ENCODE results near the gene TK1. TPM values are rescaled to one million over a fixed set of nuclear protein-coding genes. Genes with fewer than 3 reads are reported as not detected.

TK1 gene
- total and polyA plus RNA-seq, 7 donors, result 0.83 to 74.6 (median 6.9) TPM

DNA sequence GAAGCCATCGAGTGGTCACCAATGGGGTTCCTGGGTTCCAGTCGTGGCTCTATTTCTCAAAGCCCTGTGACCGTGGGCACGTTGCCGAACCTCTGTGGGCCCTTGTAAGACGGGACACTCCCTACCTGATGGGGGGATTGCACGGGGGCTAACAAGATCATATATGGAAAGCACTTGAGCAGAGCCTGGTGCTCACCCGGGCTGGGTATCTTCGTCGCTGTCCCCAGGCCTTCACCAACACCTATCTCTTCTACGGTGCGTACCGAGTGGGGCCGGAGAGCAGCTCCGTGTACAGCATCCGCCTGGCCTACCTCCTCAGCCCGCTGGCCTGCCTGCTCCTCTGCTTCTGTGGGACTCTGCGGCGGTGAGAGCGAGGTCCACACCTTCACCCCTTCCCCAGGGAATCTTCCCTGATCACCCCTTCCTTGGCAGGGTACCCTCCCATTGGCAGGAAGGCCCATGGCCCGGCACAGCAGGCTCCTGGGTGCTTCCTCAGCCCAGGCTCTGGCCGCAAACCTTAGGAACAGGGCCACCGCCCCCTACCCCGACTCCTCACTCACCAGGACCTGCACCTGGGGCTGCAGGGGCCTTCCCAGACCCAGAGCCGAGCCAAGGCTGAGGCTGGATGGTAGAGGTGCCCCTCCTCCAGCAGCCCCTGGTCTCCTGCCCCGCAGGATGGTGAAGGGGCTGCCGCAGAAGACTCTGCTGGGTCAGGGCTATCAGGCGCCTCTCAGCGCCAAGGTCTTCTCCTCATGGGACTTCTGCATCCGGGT lies 53.5 kb downstream of the TK1 start:
- H3K4me3 ChIP-seq, result no peak overlapping the region
- DNase-seq, result no peak
- WGBS, 2 donors, result 76 to 89% methylated on average over 30 of the region's 30 CpGs
- TF ChIP-seq POLR2A (IDR thresholded peaks at IDR 0.05), result no peak
- no peak for TF ChIP-seq EP300 (IDR thresholded peaks at IDR 0.05)
- no peak for TF ChIP-seq POLR2AphosphoS5 (IDR thresholded peaks at IDR 0.05)
- TF ChIP-seq, protein P1, sequence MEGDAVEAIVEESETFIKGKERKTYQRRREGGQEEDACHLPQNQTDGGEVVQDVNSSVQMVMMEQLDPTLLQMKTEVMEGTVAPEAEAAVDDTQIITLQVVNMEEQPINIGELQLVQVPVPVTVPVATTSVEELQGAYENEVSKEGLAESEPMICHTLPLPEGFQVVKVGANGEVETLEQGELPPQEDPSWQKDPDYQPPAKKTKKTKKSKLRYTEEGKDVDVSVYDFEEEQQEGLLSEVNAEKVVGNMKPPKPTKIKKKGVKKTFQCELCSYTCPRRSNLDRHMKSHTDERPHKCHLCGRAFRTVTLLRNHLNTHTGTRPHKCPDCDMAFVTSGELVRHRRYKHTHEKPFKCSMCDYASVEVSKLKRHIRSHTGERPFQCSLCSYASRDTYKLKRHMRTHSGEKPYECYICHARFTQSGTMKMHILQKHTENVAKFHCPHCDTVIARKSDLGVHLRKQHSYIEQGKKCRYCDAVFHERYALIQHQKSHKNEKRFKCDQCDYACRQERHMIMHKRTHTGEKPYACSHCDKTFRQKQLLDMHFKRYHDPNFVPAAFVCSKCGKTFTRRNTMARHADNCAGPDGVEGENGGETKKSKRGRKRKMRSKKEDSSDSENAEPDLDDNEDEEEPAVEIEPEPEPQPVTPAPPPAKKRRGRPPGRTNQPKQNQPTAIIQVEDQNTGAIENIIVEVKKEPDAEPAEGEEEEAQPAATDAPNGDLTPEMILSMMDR (IDR thresholded peaks at IDR 0.05), result no peak
- no peak overlapping the region for H3K27ac ChIP-seq
- H3K9me3 ChIP-seq, result no peaks in the 10 kb centered on the region
- intact Hi-C loops (cut with DNase I), result no loop called here
- peaks cover 0 to 30% (median 26%) of the 10 kb centered on the region in 4 donors for H3K4me1 ChIP-seq
- no peaks in the 10 kb centered on the region for H3K36me3 ChIP-seq
- peaks cover 21 to 57% (median 53%) of the 10 kb centered on the region in 3 donors for H3K27me3 ChIP-seq

DNA sequence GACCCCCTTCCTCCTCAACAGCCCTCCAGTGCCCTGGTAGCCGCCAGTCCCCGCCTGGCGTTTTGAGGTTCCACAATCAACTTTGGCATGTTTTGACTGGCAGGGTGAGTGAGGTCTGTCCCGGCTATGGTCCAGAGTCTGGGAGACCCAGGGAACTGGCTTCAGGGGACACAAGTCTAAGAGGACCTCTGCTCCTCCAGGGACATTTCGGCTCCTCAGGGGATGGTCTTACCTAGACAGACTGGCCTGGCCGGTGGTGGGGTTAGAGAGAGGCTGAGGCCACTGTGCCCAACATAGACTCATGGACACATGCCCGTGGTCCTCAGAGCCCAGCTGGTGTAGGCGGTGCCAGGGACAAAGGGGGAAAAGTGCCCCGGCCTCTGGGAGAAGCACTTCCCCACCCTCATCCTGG lies 54.1 kb downstream of the TK1 start:
- no peak for DNase-seq
- 71% methylated on average over 9 of the region's 9 CpGs for WGBS, 2 donors
- Histone ChIP-seq H3K4me3 (no peak overlapping the region), H3K27ac (no peak overlapping the region), H3K9me3 (no peaks in the 10 kb centered on the region), H3K4me1 (peaks cover 0 to 36% (median 32%) of the 10 kb centered on the region in 4 donors), H3K36me3 (no peaks in the 10 kb centered on the region), H3K27me3 (peaks cover 26 to 63% (median 59%) of the 10 kb centered on the region in 3 donors)
- intact Hi-C loops (cut with DNase I), result no loop called here
- TF ChIP-seq POLR2A (IDR thresholded peaks at IDR 0.05) (no peak), POLR2AphosphoS5 (IDR thresholded peaks at IDR 0.05) (no peak), EP300 (IDR thresholded peaks at IDR 0.05) (no peak)
- TF ChIP-seq, protein P1 (IDR thresholded peaks at IDR 0.05), result no peak

DNA sequence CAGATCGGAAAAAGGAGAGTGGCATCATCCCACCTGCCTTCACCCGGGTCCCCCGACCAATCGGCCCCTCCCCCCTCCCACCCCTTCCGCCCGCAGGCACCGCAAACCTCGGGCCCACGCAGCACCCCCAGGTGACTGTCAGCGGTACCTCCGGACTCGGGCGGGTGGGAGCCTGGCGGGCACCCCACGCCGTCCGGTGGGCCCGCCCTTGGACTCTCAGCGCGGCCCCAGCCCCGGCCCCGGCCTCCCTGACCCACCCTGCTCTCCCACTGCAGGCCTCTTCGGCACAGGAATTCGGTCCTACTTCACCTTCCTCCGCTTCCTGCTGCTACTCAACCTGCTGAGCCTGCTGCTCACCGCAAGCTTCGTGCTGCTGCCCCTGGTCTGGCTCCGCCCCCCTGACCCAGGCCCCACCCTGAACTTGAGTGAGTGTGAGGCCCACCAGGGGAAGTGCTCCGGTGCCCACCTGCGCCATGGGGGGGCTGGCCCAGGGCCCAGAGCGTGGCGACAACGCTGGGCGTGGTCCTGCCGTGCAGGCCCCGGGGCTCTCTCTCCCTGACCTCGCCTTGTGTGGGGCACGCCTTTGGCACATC lies 54.7 kb downstream of the TK1 start:
- 6 to 10% methylated on average over 38 of the region's 38 CpGs for WGBS, 2 donors

DNA sequence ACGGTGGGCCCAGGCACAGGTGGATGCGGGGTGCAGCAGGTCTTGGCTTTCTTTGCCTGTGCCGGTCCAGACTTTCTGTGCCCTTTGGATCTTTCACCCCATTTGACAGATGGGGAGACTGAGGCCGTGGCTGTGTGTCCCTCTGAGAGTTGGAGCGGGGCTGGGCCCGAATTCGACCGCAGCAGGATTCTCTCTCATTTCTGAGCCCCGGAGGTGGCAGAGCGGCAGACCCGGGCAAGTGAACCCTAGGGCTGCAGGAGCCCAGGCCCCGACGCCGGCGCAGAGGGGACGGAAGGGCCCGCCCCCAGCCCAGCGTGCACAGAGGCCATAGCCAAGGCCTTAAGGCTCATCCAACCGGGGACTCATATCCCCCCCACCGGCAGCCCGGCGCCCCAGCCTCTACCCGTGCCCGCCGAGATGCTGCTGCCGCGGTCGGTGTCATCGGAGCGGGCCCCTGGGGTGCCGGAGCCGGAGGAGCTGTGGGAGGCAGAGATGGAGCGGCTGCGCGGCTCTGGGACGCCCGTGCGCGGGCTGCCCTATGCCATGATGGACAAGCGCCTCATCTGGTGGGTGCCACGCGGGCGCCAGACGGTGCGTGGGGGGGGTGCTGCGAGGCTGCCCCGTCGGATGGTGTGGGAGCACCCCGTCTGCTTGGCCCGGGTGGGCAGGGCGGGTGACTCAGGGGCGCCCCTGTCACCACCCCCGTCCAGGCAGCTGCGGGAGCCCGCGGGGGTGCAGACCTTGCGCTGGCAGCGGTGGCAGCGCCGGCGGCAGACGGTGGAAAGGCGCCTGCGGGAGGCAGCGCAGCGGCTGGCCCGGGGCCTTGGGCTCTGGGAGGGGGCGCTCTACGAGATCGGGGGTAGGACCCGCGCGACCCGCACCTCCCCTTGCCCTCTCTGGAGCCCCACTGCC lies 55.4 kb downstream of the TK1 start:
- Histone ChIP-seq H3K4me3 (peak overlapping the region in 3 of 4 donors; percentile 3 to 33 (median 22)), H3K36me3 (no peaks in the 10 kb centered on the region), H3K27me3 (peaks cover 26 to 77% (median 64%) of the 10 kb centered on the region in 3 donors), H3K9me3 (no peaks in the 10 kb centered on the region), H3K27ac (no peak overlapping the region), H3K4me1 (peaks cover 0 to 50% (median 38%) of the 10 kb centered on the region in 4 donors)
- intact Hi-C loops (cut with DNase I), result no loop called here
- DNase-seq, result no peak
- WGBS, 2 donors, result 14 to 15% methylated on average over 74 of the region's 74 CpGs
- TF ChIP-seq POLR2AphosphoS5 (IDR thresholded peaks at IDR 0.05), result no peak
- no peak for TF ChIP-seq EP300 (IDR thresholded peaks at IDR 0.05)
- TF ChIP-seq, protein P1 (IDR thresholded peaks at IDR 0.05), result no peak
- TF ChIP-seq POLR2A (IDR thresholded peaks at IDR 0.05), result no peak

More for the DNA sequence above, 54.7 kb downstream of the TK1 start:
- H3K27me3 ChIP-seq, result peaks cover 26 to 69% (median 64%) of the 10 kb centered on the region in 3 donors
- peaks cover 0 to 42% (median 36%) of the 10 kb centered on the region in 4 donors for H3K4me1 ChIP-seq
- H3K9me3 ChIP-seq, result no peaks in the 10 kb centered on the region
- no peaks in the 10 kb centered on the region for H3K36me3 ChIP-seq
- no peak for TF ChIP-seq POLR2A (IDR thresholded peaks at IDR 0.05)
- TF ChIP-seq, protein P1 (IDR thresholded peaks at IDR 0.05), result no peak
- no peak for TF ChIP-seq POLR2AphosphoS5 (IDR thresholded peaks at IDR 0.05)
- no peak for TF ChIP-seq EP300 (IDR thresholded peaks at IDR 0.05)
- peak overlapping the region in 3 of 4 donors; percentile 3 to 33 (median 22) for H3K4me3 ChIP-seq
- no peak for DNase-seq
- intact Hi-C loops (cut with DNase I), result no loop called here
- H3K27ac ChIP-seq, result no peak overlapping the region
